DLD1 (cell line): ENCODE results near the gene RAD17.
"Not testable (repeated sequence)": the region's sequence is repeated elsewhere in the genome, so short reads cannot be mapped to it uniquely, and the experiment has no call there.

Experiments
- in situ Hi-C: cut with HindIII; loops from 2 replicates; pipeline ENCODE4 v1.10.0; 2017; ENCODE audit warnings: low sequenced_read_pairs

Gene RAD17

GRCh38 chr5:69369340-69370121 lies at the start of gene RAD17, which contains the start of the genes AK6 and TAF9:
TSS of gene RAD17 (plus strand) at chr5:69369818. CDS start at chr5:69372209, 2,391 bp downstream.
TSS of gene AK6 (minus strand) at chr5:69369520. CDS start at chr5:69369490, 30 bp downstream.
TSS of gene TAF9 (minus strand) at chr5:69369520. CDS start at chr5:69365737, 3,783 bp downstream.
- in situ Hi-C loops, result no loop called here

- in situ Hi-C loops, result no loop called here
Observed at GRCh38 chr5:69326365-69326764, 43.3 kb upstream of the RAD17 start.

- in situ Hi-C loops, result no loop called here
Observed at GRCh38 chr5:69329905-69330489, 39.6 kb upstream of the RAD17 start.

GRCh38 chr5:69331528-69332445 lies 37.8 kb upstream of the RAD17 start:
- in situ Hi-C loops, result no loop called here

- in situ Hi-C loops, result not testable (repeated sequence)
Observed at GRCh38 chr5:69333668-69334315, 35.8 kb upstream of the RAD17 start.

- in situ Hi-C loops, result no loop called here
Observed at GRCh38 chr5:69334793-69335268, 34.8 kb upstream of the RAD17 start.

- in situ Hi-C loops, result no loop called here
Observed at GRCh38 chr5:69335341-69335935, 34.2 kb upstream of the RAD17 start.

- in situ Hi-C loops, result no loop called here
Observed at GRCh38 chr5:69341520-69342161, 28.0 kb upstream of the RAD17 start.

- in situ Hi-C loops, result no loop called here
Observed at GRCh38 chr5:69343083-69343482, 26.5 kb upstream of the RAD17 start.

- in situ Hi-C loops, result loop anchor here (10.0 kb wide), 1 partner anchor 96 kb away; no protein-coding TSS in a partner anchor
Observed at GRCh38 chr5:69350664-69351063, 19.0 kb upstream of the RAD17 start.

- in situ Hi-C loops, result loop anchor here (10.0 kb wide), 1 partner anchor 105 kb away; no protein-coding TSS in a partner anchor
Observed at GRCh38 chr5:69359699-69360098, 9.9 kb upstream of the RAD17 start.

GRCh38 chr5:69360442-69360841 lies 9.2 kb upstream of the RAD17 start:
- in situ Hi-C loops, result no loop called here

- in situ Hi-C loops, result no loop called here
Observed at GRCh38 chr5:69364414-69364813, 5.2 kb upstream of the RAD17 start.

GRCh38 chr5:69364850-69365249 lies 4.8 kb upstream of the RAD17 start:
- in situ Hi-C loops, result no loop called here

GRCh38 chr5:69367697-69368279 lies 1.8 kb upstream of the RAD17 start:
- in situ Hi-C loops, result no loop called here

GRCh38 chr5:69368458-69369339 lies 919 bp upstream of the RAD17 start:
- in situ Hi-C loops, result no loop called here

GRCh38 chr5:69370335-69370734 lies 717 bp downstream of the RAD17 start:
- in situ Hi-C loops, result not testable (repeated sequence)

GRCh38 chr5:69372394-69372793 lies 2.8 kb downstream of the RAD17 start:
- in situ Hi-C loops, result no loop called here
